GM23338 (cell line): ENCODE measurements around the gene ANTXR1. TPM values are rescaled to one million over a fixed set of nuclear protein-coding genes. Genes with fewer than 3 reads are reported as not detected.

Experiments
- ATAC-seq: fragments of 200-7000 bp; cut with Tn5 transposase; 3 replicates; pipeline ENCODE4 v1.9.1; 2020
- DNase-seq: peaks from one replicate; pipeline ENCODE4 v3.0.0-alpha.2; 2015; ENCODE audit warnings: low spot score
- H2AFZ ChIP-seq: fragments of 200-600 bp; sonication (generic); 2 replicates; pipeline ENCODE4 v1.8.0; 2016; ENCODE audit warnings: antibody characterized with exemption, mild to moderate bottlenecking, moderate library complexity
- H3F3A ChIP-seq: fragments of 200-600 bp; sonication (generic); replicated peaks from 2 replicates; pipeline ENCODE4 v1.8.0; 2017; ENCODE audit warnings: antibody characterized with exemption, mixed run types, low read depth
- H3K27ac ChIP-seq: fragments of 200-600 bp; sonication (generic); 2 replicates; pipeline ENCODE4 v1.6.1; 2016; ENCODE audit warnings: low read depth
- H3K27me3 ChIP-seq: fragments of 200-600 bp; sonication (generic); 2 replicates; pipeline ENCODE4 v1.8.0; 2016; ENCODE audit warnings: mild to moderate bottlenecking, mixed run types, moderate library complexity; ENCODE audit not compliant: insufficient read depth
- H3K36me3 ChIP-seq: fragments of 200-600 bp; sonication (generic); 2 replicates; pipeline ENCODE4 v1.8.0; 2016; ENCODE audit warnings: mild to moderate bottlenecking; ENCODE audit not compliant: insufficient read depth
- H3K4me1 ChIP-seq: fragments of 200-600 bp; sonication (generic); 2 replicates; pipeline ENCODE4 v1.8.0; 2016; ENCODE audit warnings: mild to moderate bottlenecking, moderate library complexity; ENCODE audit not compliant: insufficient read depth
- H3K4me2 ChIP-seq: fragments of 200-600 bp; sonication (generic); 2 replicates; pipeline ENCODE4 v1.7.1; 2017; ENCODE audit warnings: mixed run types
- H3K4me3 ChIP-seq: fragments of 200-600 bp; sonication (generic); 2 replicates; pipeline ENCODE4 v1.6.1; 2016; ENCODE audit warnings: mixed run types
- H3K79me2 ChIP-seq: fragments of 200-600 bp; sonication (generic); replicated peaks from 2 replicates; pipeline ENCODE4 v1.8.0; 2017; ENCODE audit warnings: mild to moderate bottlenecking; ENCODE audit not compliant: insufficient read depth
- H3K9me2 ChIP-seq: fragments of 200-600 bp; sonication (generic); 2 replicates; pipeline ENCODE4 v1.8.0; 2017; ENCODE audit not compliant: insufficient read depth
- H4K20me1 ChIP-seq: fragments of 200-600 bp; sonication (generic); replicated peaks from 2 replicates; pipeline ENCODE4 v1.8.0; 2017; ENCODE audit warnings: mild to moderate bottlenecking; ENCODE audit not compliant: insufficient read depth
- H3K27ac Mint-ChIP-seq: 2 replicates; pipeline ENCODE4 v1.8.0; 2020; ENCODE audit warnings: inconsistent platforms, mild to moderate bottlenecking, moderate library complexity, mixed read lengths
- H3K27me3 Mint-ChIP-seq: 3 replicates; pipeline ENCODE4 v1.8.0; 2022; ENCODE audit warnings: low read depth, mild to moderate bottlenecking, moderate library complexity, mixed read lengths, inconsistent platforms; ENCODE audit not compliant: insufficient read depth, poor library complexity
- H3K36me3 Mint-ChIP-seq: 3 replicates; pipeline ENCODE4 v1.8.0; 2021; ENCODE audit warnings: low read depth, mild to moderate bottlenecking, inconsistent platforms, moderate library complexity, mixed read lengths
- H3K4me1 Mint-ChIP-seq: 3 replicates; pipeline ENCODE4 v1.8.0; 2020; ENCODE audit warnings: mild to moderate bottlenecking, inconsistent platforms, mixed read lengths
- H3K4me3 Mint-ChIP-seq: 3 replicates; pipeline ENCODE4 v1.8.0; 2021; ENCODE audit warnings: moderate library complexity, mild to moderate bottlenecking, inconsistent platforms, mixed read lengths
- H3K9me3 Mint-ChIP-seq: 3 replicates; pipeline ENCODE4 v1.8.0; 2020; ENCODE audit warnings: moderate library complexity, mild to moderate bottlenecking, inconsistent platforms, mixed read lengths
- EZH2 ChIP-seq: fragments of 200-600 bp; sonication (generic); IDR thresholded peaks from one replicate; pipeline ENCODE4 v1.8.0; 2017; ENCODE audit warnings: antibody characterized with exemption, mild to moderate bottlenecking, low read depth; ENCODE audit not compliant: unreplicated experiment
- NANOG ChIP-seq: IDR thresholded peaks from 2 replicates; pipeline ENCODE4 v1.6.1; 2016; ENCODE audit warnings: antibody characterized with exemption, borderline replicate concordance
- POLR2AphosphoS5 ChIP-seq: IDR thresholded peaks from 2 replicates; pipeline ENCODE4 v1.6.1; 2016; ENCODE audit warnings: antibody characterized with exemption, low read depth
- REST ChIP-seq: IDR thresholded peaks from one replicate; pipeline ENCODE4 v1.6.1; 2018; ENCODE audit warnings: antibody characterized with exemption; ENCODE audit not compliant: unreplicated experiment
- ZNF114 ChIP-seq: fragments of 250-450 bp; sonication (Bioruptor Pico); IDR thresholded peaks from 2 replicates; pipeline ENCODE4 v1.5.0; 2020; ENCODE audit warnings: mild to moderate bottlenecking, moderate library complexity
- ZNF331 ChIP-seq: fragments of 250-450 bp; sonication (Bioruptor Pico); IDR thresholded peaks from 2 replicates; pipeline ENCODE4 v1.5.0; 2020; ENCODE audit warnings: low read depth, mild to moderate bottlenecking, moderate library complexity
- polyA plus RNA-seq: library from polyadenylated mRNA; unstranded; fragments of >200 nt; fragmentation: Nextera tagmentation; extraction: Ambion mirVana; gene quantifications from 2 replicates; pipeline ENCODE4 v1.2.1, GENCODE V29; 2016
- total RNA-seq: library from RNA; depleted of rRNA; stranded (reverse); fragments of >200 nt; shearing (Covaris generic); gene quantifications from 2 replicates; pipeline ENCODE4 v1.2.3, GENCODE V29; 2014
- TF ChIP-seq, protein P1 (sequence below): IDR thresholded peaks from 2 replicates; pipeline ENCODE4 v1.6.1; 2016; ENCODE audit warnings: antibody characterized with exemption

ANTXR1 gene
- total and polyA plus RNA-seq, 2 experiments from 2014 or later = 16.1 to 23.1 TPM

- Histone ChIP-seq H2AFZ (no peak overlapping the region), H3K27me3 (no peaks in the 10 kb centered on the region), H3K4me2 (no peak overlapping the region), H3F3A (no peaks in the 10 kb centered on the region), H3K27ac (no peak overlapping the region), H3K4me3 (no peak overlapping the region), H3K79me2 (no peaks in the 10 kb centered on the region), H3K4me1 (no peaks in the 10 kb centered on the region), H3K36me3 (no peaks in the 10 kb centered on the region; the same call in 1 of the 2 replicates), H3K9me2 (peaks cover 3% of the 10 kb centered on the region; the same call in 1 of the 2 replicates), H4K20me1 (no peaks in the 10 kb centered on the region)
- Mint-ChIP-seq H3K9me3 (no peaks in the 10 kb centered on the region), H3K36me3 (peaks cover 14% of the 10 kb centered on the region), H3K27ac (no peak overlapping the region), H3K27me3 (no peaks in the 10 kb centered on the region), H3K4me1 (peaks cover 12% of the 10 kb centered on the region), H3K4me3 (no peak overlapping the region)
- DNase-seq (no peak), ATAC-seq (peak; percentile 72)
- TF ChIP-seq REST (no peak), ZNF331 (CRISPR knock-in tag) (no peak), POLR2AphosphoS5 (no peak), ZNF114 (CRISPR knock-in tag) (no peak), EZH2 (no peak)
- TF ChIP-seq, protein P1, sequence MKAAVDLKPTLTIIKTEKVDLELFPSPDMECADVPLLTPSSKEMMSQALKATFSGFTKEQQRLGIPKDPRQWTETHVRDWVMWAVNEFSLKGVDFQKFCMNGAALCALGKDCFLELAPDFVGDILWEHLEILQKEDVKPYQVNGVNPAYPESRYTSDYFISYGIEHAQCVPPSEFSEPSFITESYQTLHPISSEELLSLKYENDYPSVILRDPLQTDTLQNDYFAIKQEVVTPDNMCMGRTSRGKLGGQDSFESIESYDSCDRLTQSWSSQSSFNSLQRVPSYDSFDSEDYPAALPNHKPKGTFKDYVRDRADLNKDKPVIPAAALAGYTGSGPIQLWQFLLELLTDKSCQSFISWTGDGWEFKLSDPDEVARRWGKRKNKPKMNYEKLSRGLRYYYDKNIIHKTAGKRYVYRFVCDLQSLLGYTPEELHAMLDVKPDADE = no peak
Observed at GRCh38 chr2:69243652-69244051, 230.7 kb downstream of the ANTXR1 start.

DNA sequence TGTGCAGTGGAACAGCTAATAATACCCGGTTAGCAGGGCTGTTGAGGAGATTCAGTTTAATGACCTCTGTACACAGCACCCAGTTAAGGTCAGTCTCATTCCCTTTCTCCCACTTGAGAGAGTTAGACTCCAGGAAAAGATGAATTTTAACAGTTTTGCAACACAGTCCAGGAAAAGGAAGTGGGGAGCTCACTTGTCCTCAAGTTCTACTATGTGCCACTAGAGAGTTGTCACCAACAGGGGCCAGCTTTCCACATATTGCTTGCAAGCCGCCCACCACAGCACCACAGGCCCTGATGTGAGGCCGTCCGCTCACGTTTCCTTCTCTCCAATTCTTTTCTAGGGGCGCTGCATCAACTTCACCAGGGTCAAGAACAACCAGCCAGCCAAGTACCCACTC is 231.9 kb downstream of the ANTXR1 start:
- DNase-seq (no peak), ATAC-seq (no peak; the same call in 2 of the 3 replicates)
- H4K20me1 ChIP-seq = no peaks in the 10 kb centered on the region
- H3K9me2 ChIP-seq = peaks cover 3% of the 10 kb centered on the region; the same call in 1 of the 2 replicates
- H3F3A ChIP-seq = no peaks in the 10 kb centered on the region
- TF ChIP-seq NANOG = no peak
- no peaks in the 10 kb centered on the region for H3K27me3 ChIP-seq
- H2AFZ ChIP-seq = no peak overlapping the region
- no peaks in the 10 kb centered on the region for H3K4me1 ChIP-seq
- no peaks in the 10 kb centered on the region for H3K27me3 Mint-ChIP-seq
- H3K4me2 ChIP-seq = no peak overlapping the region
- H3K27ac ChIP-seq = no peak overlapping the region
- no peak overlapping the region for H3K4me3 Mint-ChIP-seq
- no peaks in the 10 kb centered on the region for H3K79me2 ChIP-seq
- peaks cover 12% of the 10 kb centered on the region for H3K4me1 Mint-ChIP-seq
- no peak overlapping the region for H3K4me3 ChIP-seq
- H3K27ac Mint-ChIP-seq = no peak overlapping the region
- no peaks in the 10 kb centered on the region for H3K9me3 Mint-ChIP-seq
- H3K36me3 Mint-ChIP-seq = peaks cover 14% of the 10 kb centered on the region
- no peaks in the 10 kb centered on the region; the same call in 1 of the 2 replicates for H3K36me3 ChIP-seq
